KMS-11 (cell line): ENCODE data around the gene FERD3L.

Source experiments
- H2AFZ ChIP-seq: fragments of 200-600 bp; sonication (generic); 2 replicates; pipeline ENCODE4 v1.6.1; 2016; ENCODE audit warnings: antibody characterized with exemption, mixed run types, low read depth
- H3K27ac ChIP-seq: fragments of 200-600 bp; sonication (generic); 2 replicates; pipeline ENCODE4 v1.6.1; 2016; ENCODE audit warnings: mild to moderate bottlenecking, mixed run types
- H3K27me3 ChIP-seq: fragments of 200-600 bp; sonication (generic); 2 replicates; pipeline ENCODE4 v1.6.1; 2017; ENCODE audit warnings: mild to moderate bottlenecking, low read depth, mixed run types, moderate library complexity; ENCODE audit not compliant: insufficient read depth
- H3K36me3 ChIP-seq: fragments of 200-600 bp; sonication (generic); 2 replicates; pipeline ENCODE4 v1.6.1; 2017; ENCODE audit warnings: mild to moderate bottlenecking, mixed run types; ENCODE audit not compliant: insufficient read depth
- H3K4me1 ChIP-seq: fragments of 200-600 bp; sonication (generic); 2 replicates; pipeline ENCODE4 v1.6.1; 2016; ENCODE audit warnings: mild to moderate bottlenecking, low read depth, mixed run types; ENCODE audit not compliant: poor library complexity, severe bottlenecking
- H3K4me2 ChIP-seq: fragments of 200-600 bp; sonication (generic); 2 replicates; pipeline ENCODE4 v1.7.0; 2016; ENCODE audit warnings: mild to moderate bottlenecking, mixed run types
- H3K4me3 ChIP-seq: fragments of 200-600 bp; sonication (generic); IDR thresholded peaks from 2 replicates; pipeline ENCODE4 v1.6.1; 2017; ENCODE audit warnings: low read depth, low read length, mixed read lengths; ENCODE audit not compliant: insufficient read depth
- H3K79me2 ChIP-seq: fragments of 200-600 bp; sonication (generic); 2 replicates; pipeline ENCODE4 v1.6.1; 2016; ENCODE audit warnings: low read depth, mixed run types; ENCODE audit not compliant: insufficient read depth
- H3K9ac ChIP-seq: fragments of 200-600 bp; sonication (generic); 2 replicates; pipeline ENCODE4 v1.6.1; 2016; ENCODE audit warnings: mild to moderate bottlenecking, mixed run types
- H4K20me1 ChIP-seq: fragments of 200-600 bp; sonication (generic); 2 replicates; pipeline ENCODE4 v1.6.1; 2016; ENCODE audit warnings: mild to moderate bottlenecking, mixed run types; ENCODE audit not compliant: insufficient read depth
- CTCF ChIP-seq: fragments of 200-600 bp; sonication (generic); conservative IDR thresholded peaks from 2 replicates; pipeline ENCODE4 v1.6.1; 2017; ENCODE audit warnings: low read depth, mild to moderate bottlenecking, antibody characterized with exemption, low read length, moderate library complexity, mixed read lengths

FERD3L gene

GRCh38 chr7:19112274-19113001 lies 32.8 kb downstream of the FERD3L start:
- Histone ChIP-seq H3K4me1 (peaks cover 17% of the 10 kb centered on the region), H3K36me3 (no peaks in the 10 kb centered on the region), H3K4me3 (no peak overlapping the region), H3K79me2 (peaks cover 25% of the 10 kb centered on the region), H3K27me3 (no peaks in the 10 kb centered on the region), H3K4me2 (no peak overlapping the region), H2AFZ (no peak overlapping the region), H4K20me1 (no peaks in the 10 kb centered on the region), H3K9ac (no peak overlapping the region), H3K27ac (no peak overlapping the region)
- no peak for TF ChIP-seq CTCF

- no peaks in the 10 kb centered on the region for H3K36me3 ChIP-seq
- no peak overlapping the region for H3K4me3 ChIP-seq
- H3K79me2 ChIP-seq = peaks cover 24% of the 10 kb centered on the region
- H4K20me1 ChIP-seq = no peaks in the 10 kb centered on the region
- no peak overlapping the region for H3K9ac ChIP-seq
- H2AFZ ChIP-seq = no peak overlapping the region
- H3K4me1 ChIP-seq = peaks cover 17% of the 10 kb centered on the region
- no peaks in the 10 kb centered on the region for H3K27me3 ChIP-seq
- H3K27ac ChIP-seq = no peak overlapping the region
- H3K4me2 ChIP-seq = no peak overlapping the region
- no peak for TF ChIP-seq CTCF
These were observed 33.5 kb downstream of the FERD3L start for GRCh38 chr7:19111474-19112273.

GRCh38 chr7:19110776-19111175 lies 34.4 kb downstream of the FERD3L start:
- no peak overlapping the region for H3K27ac ChIP-seq
- no peaks in the 10 kb centered on the region for H4K20me1 ChIP-seq
- H3K27me3 ChIP-seq = no peaks in the 10 kb centered on the region
- no peaks in the 10 kb centered on the region for H3K36me3 ChIP-seq
- H3K9ac ChIP-seq = no peak overlapping the region
- H3K79me2 ChIP-seq = peaks cover 17% of the 10 kb centered on the region
- no peak overlapping the region for H2AFZ ChIP-seq
- TF ChIP-seq CTCF = no peak
- H3K4me3 ChIP-seq = no peak overlapping the region
- peaks cover 17% of the 10 kb centered on the region for H3K4me1 ChIP-seq
- no peak overlapping the region for H3K4me2 ChIP-seq

GRCh38 chr7:19110026-19110730 lies 35.0 kb downstream of the FERD3L start:
- Histone ChIP-seq H3K27me3 (no peaks in the 10 kb centered on the region), H2AFZ (no peak overlapping the region), H4K20me1 (no peaks in the 10 kb centered on the region), H3K4me3 (no peak overlapping the region), H3K4me1 (peaks cover 13% of the 10 kb centered on the region), H3K79me2 (peaks cover 11% of the 10 kb centered on the region), H3K4me2 (no peak overlapping the region), H3K36me3 (no peaks in the 10 kb centered on the region), H3K9ac (no peak overlapping the region), H3K27ac (no peak overlapping the region)
- no peak for TF ChIP-seq CTCF
